NCI-H460 (cell line): ENCODE results near the gene CBX1. TPM values are rescaled to one million over a fixed set of nuclear protein-coding genes. Genes with fewer than 3 reads are reported as not detected.
A peak's percentile ranks its signal among the peaks of the same experiment; 100 is the strongest.

ENCODE experiments used
- DNase-seq: peaks from one replicate; pipeline ENCODE4 v3.0.0-alpha.2; 2016; ENCODE audit warnings: low read depth; ENCODE audit errors: extremely low read depth
- polyA plus RNA-seq: library from polyadenylated mRNA; depleted of rRNA; stranded (reverse); fragments of >200 nt; gene quantifications from 2 replicates; pipeline ENCODE4 v1.2.3, GENCODE V29; 2014; cell fraction: nucleus; rRNA removed
- total RNA-seq: library from RNA; depleted of rRNA; stranded (reverse); fragments of >200 nt; shearing (Covaris generic); gene quantifications from 2 replicates; pipeline ENCODE4 v1.2.3, GENCODE V29; 2014; rRNA removed

CBX1 gene
- total RNA-seq, result 51.7 and 57.8 TPM in 2 replicates
- 43.7 and 47.8 TPM in 2 replicates for polyA plus RNA-seq

GRCh38 chr17:48101012-48101720 is at the start of gene CBX1:
TSS of gene CBX1 (minus strand) at chr17:48101478. CDS start at chr17:48077004, 24,474 bp downstream.
- peak; percentile 90 for DNase-seq

- DNase-seq, result no peak
Observed at GRCh38 chr17:48150597-48151001, 49.3 kb upstream of the CBX1 start.

DNA sequence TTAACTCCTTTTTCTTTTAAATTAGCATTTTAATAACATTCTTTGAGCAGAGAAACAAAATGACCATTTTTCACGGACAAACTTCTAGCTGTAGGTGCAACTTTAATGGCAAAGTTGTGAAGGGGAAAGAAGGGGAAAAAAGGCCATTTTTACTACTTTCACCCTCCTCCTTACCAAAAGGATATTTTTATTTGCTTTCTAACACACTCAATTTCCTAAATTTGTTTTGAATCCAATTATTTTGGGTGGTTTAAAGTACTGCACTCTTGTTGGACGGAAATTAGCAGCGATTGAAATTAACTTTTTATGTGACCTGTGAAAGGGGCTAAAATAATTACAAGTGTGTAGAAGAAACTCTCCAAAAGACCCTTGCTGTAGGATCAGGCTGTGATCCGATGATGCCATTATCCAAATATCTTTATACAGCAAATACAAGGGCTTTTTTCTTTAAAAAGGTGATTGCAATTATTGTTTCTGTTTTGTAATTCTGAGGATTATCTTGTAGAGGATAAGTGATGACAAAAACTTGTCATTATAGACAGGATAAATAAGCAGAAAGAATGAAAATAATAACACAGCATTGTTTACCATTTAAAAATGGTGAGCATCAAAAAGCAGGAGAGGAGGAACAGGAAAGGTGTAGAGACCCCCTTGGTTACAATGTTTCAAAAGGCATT is 48.6 kb upstream of the CBX1 start:
- DNase-seq, result no peak

DNA sequence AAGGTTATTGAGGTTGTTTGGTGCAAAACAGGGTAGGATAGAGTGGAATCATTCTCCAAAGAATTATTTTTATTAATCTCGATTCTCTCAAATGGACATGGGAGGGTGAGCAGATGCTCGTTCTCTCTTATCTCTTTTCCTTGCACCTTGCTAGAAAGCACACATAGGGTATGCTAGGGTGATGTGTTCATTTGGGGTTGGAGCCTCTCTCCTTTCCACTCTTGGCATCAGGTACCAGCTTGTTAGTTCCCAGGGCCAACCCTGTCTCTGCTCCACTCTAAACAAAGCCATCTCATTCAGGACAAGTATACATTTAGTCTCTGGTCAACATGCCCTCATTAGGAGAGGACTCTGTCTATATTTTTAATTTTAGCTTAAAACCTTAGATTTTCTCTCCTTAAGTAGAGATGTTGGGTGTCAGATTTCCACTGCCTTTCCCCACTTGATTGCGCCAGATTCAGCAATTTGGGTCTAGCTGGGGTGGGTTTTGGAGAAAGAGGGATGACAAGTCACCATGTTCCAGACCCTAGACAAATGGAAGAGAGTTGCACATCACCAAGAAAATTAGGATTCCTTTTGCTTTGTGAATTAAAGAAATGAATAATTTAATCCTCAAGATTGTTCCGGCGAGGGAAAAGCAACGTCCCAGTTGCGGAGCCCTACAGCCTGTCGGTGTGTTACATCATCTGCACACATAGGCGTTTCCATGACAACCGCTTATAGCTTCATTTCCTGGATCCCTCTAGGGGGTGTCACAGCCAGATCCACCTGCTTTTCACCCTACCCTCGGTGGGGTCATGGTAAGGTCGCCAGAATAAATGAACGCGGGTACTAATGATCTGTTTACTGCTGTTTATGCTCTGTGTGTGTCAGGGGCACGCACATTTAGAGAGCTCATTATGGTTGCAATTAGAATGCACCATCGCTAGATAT is 47.8 kb upstream of the CBX1 start:
- DNase-seq, result peak; percentile 19

- DNase-seq, result no peak
Observed at GRCh38 chr17:48148029-48148770, 46.9 kb upstream of the CBX1 start.

GRCh38 chr17:48144976-48145798 is 43.9 kb upstream of the CBX1 start:
- DNase-seq, result no peak

DNA sequence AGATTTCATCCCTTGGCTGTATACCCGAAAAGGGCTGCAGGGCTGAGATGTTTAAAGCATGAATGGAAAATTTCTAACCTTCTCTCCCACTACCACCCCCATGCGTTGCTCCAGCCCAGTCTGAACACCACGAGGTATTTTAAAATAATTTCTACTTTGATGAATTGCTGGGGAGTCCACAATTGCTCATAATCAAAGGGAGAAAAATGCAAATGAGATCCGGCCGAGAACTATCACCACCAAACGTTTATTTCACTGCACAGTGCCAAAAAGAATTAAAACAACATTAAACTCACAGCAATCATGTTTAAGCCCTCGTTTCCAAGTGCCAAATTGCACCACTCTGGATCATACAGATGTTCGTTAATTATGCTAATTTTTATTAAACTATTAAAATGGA is 43.0 kb upstream of the CBX1 start:
- no peak for DNase-seq

DNA sequence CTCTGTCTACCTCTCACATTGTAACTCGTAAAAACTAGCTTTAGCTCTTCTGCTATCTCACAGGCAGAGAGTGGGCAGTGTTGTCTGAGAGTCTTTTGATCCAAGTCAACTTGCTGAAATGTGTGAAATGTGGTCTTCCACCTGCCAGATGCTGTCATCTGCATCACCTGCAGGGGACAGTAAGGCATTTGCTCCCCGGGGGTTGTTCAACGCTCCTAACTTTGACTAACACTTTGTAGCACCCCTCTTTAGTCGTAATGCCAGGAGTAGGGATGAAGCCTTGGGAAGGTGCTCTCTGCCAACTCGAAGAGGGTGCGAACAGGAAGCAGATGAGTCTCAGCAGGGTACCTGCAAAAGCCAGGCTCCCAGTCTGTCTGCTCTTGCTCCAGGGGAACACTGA is 42.4 kb upstream of the CBX1 start:
- DNase-seq, result no peak

- DNase-seq, result no peak
Observed at GRCh38 chr17:48139944-48140343, 38.7 kb upstream of the CBX1 start.

DNA sequence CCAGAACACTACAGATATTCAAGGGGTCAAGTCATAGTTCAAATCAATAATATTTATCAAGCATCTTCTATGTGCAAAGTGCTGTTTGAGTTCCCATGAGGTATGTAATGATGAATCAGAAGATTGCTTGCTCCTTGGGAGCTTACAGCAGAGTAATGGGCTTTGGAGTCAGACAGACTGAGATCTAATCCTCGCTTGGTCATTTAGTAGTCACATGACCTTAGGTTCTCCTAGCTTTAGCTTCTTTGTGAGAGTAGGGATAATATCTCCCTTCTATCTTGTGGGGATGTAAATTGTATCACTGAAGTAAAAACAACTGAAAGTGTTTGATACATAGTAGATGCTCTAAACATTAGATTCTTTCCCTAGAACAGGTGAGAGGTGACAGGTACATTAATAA is 36.4 kb upstream of the CBX1 start:
- DNase-seq, result no peak

DNA sequence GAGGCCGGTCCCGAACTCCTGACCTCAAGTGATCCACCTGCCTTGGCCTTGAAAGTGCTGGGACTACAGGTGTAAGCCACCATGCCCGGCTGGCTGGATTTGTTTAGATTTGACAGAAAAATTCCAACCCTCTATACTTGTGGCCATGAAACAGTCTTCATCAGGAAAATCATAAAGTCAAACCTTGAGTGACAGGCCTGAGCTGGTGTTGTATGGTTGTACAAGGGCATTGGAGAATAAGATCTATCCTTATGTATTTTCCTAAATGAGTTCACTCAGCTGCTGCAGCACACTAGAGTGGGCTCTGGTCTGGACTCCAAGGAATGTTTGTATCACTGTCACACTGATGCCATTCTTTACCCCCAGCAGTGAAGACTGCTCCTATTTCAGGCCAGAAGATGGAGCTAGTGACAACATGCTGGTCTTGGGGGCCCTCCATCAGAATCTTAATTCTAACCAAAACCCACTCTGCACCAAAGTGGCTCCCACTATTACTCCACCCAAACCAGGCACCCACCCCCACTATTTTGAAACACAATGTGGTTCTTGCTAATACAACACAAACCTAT is 33.7 kb upstream of the CBX1 start:
- no peak for DNase-seq

DNA sequence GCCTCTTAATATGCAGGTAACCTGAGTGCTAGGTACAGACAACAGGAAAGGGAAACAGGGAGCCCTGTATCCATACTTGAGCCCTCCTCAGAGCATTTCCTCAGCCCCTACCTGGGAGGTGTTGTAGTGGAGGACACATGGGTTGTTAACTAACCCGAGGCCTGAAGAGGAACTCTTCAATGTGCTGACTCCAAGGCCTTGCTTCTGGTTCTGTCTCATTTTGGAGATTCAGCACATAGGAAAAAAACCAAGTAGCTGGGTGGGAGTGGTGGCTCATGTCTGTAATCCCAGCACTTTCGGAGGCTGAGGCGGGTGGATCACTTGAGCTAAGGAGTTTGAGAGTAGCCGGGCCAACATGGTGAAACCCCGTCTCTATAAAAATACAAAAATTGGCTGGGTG is 31.1 kb upstream of the CBX1 start:
- no peak for DNase-seq

DNA sequence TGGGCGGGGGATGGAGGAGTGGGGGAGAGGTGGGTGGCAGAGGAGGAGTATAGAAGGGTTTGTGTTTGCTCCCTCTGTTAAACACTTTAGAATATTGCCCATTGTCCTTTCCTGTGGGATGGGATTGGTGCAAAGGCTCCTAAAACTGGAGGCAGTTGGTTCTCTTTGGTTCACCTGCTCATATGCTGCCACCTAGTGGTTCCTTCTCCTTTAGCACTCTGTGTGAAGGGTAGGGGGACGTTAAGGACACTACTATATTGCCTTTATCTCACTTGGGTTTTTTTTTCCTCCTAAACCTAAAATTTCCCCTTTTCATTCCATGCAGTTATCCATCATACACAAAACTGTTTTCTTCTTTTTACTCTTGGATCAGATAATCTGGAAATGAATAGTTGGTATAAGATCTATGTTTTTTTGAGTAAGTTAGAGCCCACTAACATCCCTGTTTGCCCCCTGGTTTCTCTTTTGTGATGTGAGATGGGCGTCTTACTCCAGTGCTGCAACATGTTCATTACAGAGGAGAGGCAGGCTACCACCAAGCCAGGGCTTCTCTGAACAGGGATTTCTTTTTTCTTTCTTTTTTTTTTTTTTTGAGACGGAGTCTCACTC is 30.0 kb upstream of the CBX1 start:
- DNase-seq, result peak; percentile 78

DNA sequence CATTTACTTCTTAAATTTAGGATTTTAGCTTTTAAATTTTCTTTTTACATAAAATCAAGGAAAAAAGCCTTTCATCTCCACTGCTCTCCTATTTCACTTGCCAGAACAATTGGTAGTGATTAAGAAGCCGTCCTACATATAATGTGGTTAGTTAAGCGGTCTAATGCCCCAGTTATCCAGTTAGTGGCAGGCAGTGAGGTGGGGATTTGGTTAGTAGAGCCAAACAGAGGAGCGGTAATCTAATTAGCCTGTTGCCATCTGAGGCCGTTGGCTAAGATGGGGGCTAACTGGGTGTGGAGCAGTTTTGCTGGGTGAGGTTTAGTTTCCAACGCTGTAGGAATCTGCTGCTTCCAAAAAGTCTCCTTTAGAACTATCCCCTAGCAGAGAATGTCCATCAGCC is 28.7 kb upstream of the CBX1 start:
- DNase-seq, result no peak

GRCh38 chr17:48128400-48128799 is 27.1 kb upstream of the CBX1 start:
- no peak for DNase-seq

GRCh38 chr17:48127371-48128051 is 26.2 kb upstream of the CBX1 start:
- DNase-seq, result peak; percentile 13

- DNase-seq, result no peak
Observed at GRCh38 chr17:48126532-48126850, 25.2 kb upstream of the CBX1 start.

- DNase-seq, result no peak
Observed at GRCh38 chr17:48125829-48126531, 24.7 kb upstream of the CBX1 start.
